Measurements from ENCODE around the gene UPK2.
"Not testable (repeated sequence)": the region's sequence is repeated elsewhere in the genome, so short reads cannot be mapped to it uniquely, and the experiment has no call there.

Gene UPK2

DNA sequence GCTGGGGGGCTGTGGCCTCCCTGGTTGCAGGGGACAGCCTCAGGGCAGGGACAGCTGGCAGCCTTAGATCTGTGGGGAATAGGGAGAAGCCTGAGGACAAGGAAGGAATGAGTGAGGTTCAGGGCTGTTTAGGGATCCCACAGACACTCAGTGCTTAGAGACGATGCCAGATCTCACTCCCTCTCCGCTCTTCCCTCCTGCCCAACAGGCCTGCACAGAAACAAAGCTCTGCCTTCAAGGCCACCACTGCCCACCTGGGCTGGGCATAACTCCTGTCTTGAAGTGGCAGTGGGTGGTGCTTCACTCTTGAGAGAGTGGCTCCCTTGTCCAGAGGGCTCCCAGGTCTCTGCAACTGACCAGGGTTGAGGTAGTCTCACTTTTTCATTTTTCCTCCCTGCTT, 28.7 kb downstream of the UPK2 start:
- FAIRE-seq (no peak), DNase-seq (ENCODE audit: insufficient read length, low spot score) (no peak)
- TF ChIP-seq, protein P1, sequence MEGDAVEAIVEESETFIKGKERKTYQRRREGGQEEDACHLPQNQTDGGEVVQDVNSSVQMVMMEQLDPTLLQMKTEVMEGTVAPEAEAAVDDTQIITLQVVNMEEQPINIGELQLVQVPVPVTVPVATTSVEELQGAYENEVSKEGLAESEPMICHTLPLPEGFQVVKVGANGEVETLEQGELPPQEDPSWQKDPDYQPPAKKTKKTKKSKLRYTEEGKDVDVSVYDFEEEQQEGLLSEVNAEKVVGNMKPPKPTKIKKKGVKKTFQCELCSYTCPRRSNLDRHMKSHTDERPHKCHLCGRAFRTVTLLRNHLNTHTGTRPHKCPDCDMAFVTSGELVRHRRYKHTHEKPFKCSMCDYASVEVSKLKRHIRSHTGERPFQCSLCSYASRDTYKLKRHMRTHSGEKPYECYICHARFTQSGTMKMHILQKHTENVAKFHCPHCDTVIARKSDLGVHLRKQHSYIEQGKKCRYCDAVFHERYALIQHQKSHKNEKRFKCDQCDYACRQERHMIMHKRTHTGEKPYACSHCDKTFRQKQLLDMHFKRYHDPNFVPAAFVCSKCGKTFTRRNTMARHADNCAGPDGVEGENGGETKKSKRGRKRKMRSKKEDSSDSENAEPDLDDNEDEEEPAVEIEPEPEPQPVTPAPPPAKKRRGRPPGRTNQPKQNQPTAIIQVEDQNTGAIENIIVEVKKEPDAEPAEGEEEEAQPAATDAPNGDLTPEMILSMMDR (IDR thresholded peaks at IDR 0.05; ENCODE audit: insufficient read depth, missing control alignments), result no peak

DNA sequence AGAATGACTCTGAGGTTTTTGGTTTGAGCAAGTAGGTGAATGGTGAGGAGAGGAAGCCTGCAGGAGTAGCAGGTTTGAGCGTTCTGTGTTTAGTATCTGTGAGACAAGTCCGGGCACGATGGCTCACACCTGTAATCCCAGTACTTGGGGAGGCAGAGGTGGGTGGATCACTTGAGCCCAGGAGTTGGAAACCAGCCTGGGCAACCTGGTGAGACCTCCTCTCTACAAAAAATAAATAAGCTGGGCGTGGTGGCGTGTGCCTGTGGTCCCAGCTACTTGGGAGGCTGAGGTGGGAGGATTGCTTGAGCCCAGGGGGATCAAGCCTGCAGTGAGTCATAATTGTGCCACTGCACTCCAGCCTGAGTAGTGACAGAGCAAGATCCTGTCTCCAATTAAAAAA, 32.2 kb downstream of the UPK2 start:
- DNase-seq (ENCODE audit: insufficient read length, low spot score) (no peak), FAIRE-seq (no peak)
- TF ChIP-seq, protein P1 (IDR thresholded peaks at IDR 0.05; ENCODE audit: insufficient read depth, missing control alignments), result no peak

DNA sequence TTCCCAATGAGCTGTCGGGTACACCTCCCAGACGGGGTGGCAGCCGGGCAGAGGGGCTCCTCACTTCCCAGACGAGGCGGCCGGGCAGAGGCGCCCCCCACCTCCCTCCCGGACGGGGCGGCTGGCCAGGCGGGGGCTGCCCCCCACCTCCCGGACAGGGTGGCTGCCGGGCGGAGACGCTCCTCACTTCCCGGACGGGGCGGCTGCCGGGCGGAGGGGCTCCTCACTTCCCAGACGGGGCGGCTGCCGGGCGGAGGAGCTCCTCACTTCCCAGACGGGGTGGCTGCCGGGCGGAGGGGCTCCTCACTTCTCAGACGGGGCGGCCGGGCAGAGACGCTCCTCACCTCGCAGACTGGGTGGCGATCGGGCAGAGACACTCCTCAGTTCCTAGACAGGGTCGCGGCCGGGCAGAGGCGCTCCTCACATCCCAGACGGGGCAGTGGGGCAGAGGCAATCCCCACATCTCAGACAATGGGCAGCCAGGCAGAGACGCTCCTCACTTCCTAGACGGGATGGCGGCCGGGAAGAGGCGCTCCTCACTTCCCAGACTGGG, 35.5 kb downstream of the UPK2 start:
- FAIRE-seq; DNase-seq (ENCODE audit: insufficient read length, low spot score): not testable (repeated sequence)

DNA sequence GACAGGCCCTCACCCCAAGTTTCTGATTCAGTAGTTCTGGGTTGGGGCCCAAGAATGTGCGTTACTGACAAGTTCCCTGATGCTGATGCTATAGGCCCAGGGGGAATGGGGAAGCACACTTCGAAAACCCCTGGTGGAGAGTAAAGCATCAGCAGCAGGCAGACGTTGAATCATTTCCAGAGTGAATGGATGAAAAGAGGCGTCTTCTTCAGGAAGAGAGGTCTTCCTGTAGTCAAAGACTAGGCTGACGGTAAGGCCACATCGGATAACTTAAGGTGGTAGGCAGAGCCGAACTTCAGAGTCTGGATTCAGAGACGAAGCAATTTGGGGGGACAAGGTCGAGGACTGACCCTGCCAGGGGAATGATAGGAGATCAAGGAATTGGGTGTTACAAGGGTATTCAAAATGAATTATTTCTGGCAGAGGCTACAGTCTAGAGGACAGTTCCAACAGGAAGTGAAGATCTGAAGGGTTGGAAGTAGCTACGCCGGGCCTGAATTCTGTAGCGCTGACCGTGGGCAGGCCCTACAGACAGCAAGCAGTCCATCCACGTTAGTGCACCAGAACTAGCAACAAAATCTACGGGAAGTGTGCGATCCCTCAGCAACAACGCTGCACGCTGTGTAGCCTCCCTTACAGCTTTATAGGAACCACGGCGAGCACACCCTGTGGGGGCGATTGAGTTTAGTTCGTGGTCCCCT, 41.0 kb downstream of the UPK2 start:
- FAIRE-seq (no peak), DNase-seq (ENCODE audit: insufficient read length, low spot score) (no peak)
- TF ChIP-seq, protein P1 (IDR thresholded peaks at IDR 0.05; ENCODE audit: insufficient read depth, missing control alignments), result no peak

DNA sequence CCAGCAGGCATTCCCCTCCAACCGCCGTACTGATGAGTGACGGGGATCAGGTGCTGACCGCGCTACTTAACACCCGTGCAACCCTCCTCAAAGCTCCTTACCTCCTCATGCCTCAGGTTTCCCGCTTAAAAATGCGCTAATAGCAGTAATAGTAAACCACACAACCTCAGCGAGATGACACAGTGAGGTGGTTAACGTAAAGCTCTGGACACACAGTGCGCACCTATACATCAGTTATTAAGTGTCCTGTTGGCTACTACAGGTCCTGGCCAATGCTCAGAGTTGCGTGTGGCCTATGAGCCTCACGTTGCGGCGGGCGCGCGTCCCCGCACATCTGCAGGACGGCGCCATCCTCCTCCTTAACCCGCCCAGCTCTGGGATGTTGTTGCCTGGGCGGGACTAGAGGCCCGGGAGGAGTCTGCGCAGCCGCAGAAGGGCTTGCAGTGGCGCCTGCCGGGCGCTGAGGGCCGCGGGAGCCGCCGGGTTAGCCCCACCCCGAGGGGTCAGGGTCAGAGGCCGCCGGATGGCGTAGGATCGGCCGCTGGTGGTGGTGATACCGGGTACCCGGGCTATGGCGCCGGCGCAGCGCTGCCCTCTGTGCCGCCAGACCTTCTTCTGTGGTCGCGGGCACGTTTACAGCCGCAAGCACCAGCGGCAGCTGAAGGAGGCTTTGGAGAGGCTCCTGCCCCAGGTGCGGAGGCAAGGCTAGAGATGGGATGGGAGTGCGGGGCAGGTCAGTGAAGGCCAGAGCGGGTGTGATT, 41.7 kb downstream of the UPK2 start, which contains the start of gene CENATAC:
Gene CENATAC, plus strand, starts transcription at position 512 of the 761 bp plus-strand sequence. Its CDS starts 60 bp downstream, at position 572.
- TF ChIP-seq, protein P1 (IDR thresholded peaks at IDR 0.05; ENCODE audit: insufficient read depth, missing control alignments), result no peak
- peak; percentile 99 for DNase-seq (ENCODE audit: insufficient read length, low spot score)
- no peak for FAIRE-seq

DNA sequence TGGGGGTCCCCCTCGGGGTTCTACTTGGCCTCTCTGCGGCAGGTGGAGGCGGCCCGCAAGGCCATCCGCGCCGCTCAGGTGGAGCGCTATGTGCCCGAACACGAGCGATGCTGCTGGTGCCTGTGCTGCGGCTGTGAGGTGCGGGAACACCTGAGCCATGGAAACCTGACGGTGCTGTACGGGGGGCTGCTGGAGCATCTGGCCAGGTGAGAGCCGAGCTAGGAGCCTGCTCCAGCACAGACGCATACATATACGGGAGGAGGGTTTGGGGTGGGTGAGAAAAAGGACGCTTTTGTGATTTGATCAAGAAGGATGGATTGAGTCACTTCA, 42.3 kb downstream of the UPK2 start:
- no peak for FAIRE-seq
- DNase-seq (ENCODE audit: insufficient read length, low spot score), result no peak
- TF ChIP-seq, protein P1 (IDR thresholded peaks at IDR 0.05; ENCODE audit: insufficient read depth, missing control alignments), result no peak

DNA sequence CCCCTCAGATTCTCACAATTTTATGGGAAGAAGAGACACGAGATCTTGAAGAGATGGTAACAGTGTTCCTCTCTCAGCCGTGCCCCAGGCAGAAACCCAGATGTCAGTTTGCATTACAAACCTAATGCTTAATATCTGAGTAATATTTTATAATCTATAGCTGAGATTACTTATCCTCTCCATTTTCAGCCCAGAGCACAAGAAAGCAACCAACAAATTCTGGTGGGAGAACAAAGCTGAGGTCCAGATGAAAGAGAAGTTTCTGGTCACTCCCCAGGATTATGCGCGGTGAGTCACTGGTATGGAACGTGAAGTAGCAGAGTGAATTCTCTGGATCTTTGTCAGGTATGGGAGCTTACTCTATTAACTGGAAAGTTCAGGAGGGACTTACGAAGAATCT, 42.7 kb downstream of the UPK2 start:
- FAIRE-seq (no peak), DNase-seq (ENCODE audit: insufficient read length, low spot score) (no peak)
- TF ChIP-seq, protein P1 (IDR thresholded peaks at IDR 0.05; ENCODE audit: insufficient read depth, missing control alignments), result no peak

Data from D721Med (cell line).